MM.1S (cell line): ENCODE data around the gene UBE2U.

Source experiments
- DNase-seq: peaks from one replicate; pipeline ENCODE4 v3.0.0-alpha.2; 2015
- H2AFZ ChIP-seq: fragments of 300-600 bp; sonication (generic); 2 replicates; pipeline ENCODE4 v1.6.0; 2016; ENCODE audit warnings: antibody characterized with exemption, low read length
- H3F3A ChIP-seq: fragments of 300-600 bp; sonication (generic); 2 replicates; pipeline ENCODE4 v1.6.1; 2016; ENCODE audit warnings: mild to moderate bottlenecking, antibody characterized with exemption, low read length, moderate library complexity, mixed read lengths; ENCODE audit not compliant: insufficient read depth
- H3K27ac ChIP-seq: fragments of 300-600 bp; sonication (generic); 2 replicates; pipeline ENCODE4 v1.5.1; 2016; ENCODE audit warnings: mild to moderate bottlenecking, low read length
- H3K27me3 ChIP-seq: fragments of 300-600 bp; sonication (generic); replicated peaks from 2 replicates; pipeline ENCODE4 v1.6.0; 2016; ENCODE audit warnings: low read length; ENCODE audit not compliant: insufficient read depth
- H3K36me3 ChIP-seq: fragments of 300-600 bp; sonication (generic); replicated peaks from 2 replicates; pipeline ENCODE4 v1.6.1; 2016; ENCODE audit warnings: mild to moderate bottlenecking, low read length, mixed read lengths; ENCODE audit not compliant: insufficient read depth
- H3K4me1 ChIP-seq: fragments of 300-600 bp; sonication (generic); 2 replicates; pipeline ENCODE4 v1.6.1; 2016; ENCODE audit warnings: low read length, mixed read lengths
- H3K4me2 ChIP-seq: fragments of 300-600 bp; sonication (generic); 2 replicates; pipeline ENCODE4 v1.6.0; 2016; ENCODE audit warnings: low read depth, low read length
- H3K4me3 ChIP-seq: fragments of 300-600 bp; sonication (generic); 2 replicates; pipeline ENCODE4 v1.5.1; 2016; ENCODE audit warnings: low read length, mixed read lengths
- H3K79me2 ChIP-seq: fragments of 300-600 bp; sonication (generic); 2 replicates; pipeline ENCODE4 v1.6.1; 2016; ENCODE audit warnings: mixed run types, low read length, mixed read lengths
- H3K9ac ChIP-seq: fragments of 300-600 bp; sonication (generic); 2 replicates; pipeline ENCODE4 v1.6.1; 2016; ENCODE audit warnings: low read length, mixed read lengths
- H3K9me2 ChIP-seq: fragments of 300-600 bp; sonication (generic); replicated peaks from 2 replicates; pipeline ENCODE4 v1.6.1; 2016; ENCODE audit warnings: mild to moderate bottlenecking, low read length, mixed read lengths; ENCODE audit not compliant: insufficient read depth
- H3K9me3 ChIP-seq: fragments of 300-600 bp; sonication (generic); replicated peaks from 2 replicates; pipeline ENCODE4 v1.6.1; 2016; ENCODE audit warnings: mild to moderate bottlenecking, low read length, mixed read lengths; ENCODE audit not compliant: insufficient read depth
- H4K20me1 ChIP-seq: fragments of 300-600 bp; sonication (generic); 2 replicates; pipeline ENCODE4 v1.6.1; 2016; ENCODE audit warnings: mild to moderate bottlenecking, low read length, moderate library complexity, mixed read lengths; ENCODE audit not compliant: insufficient read depth
- CTCF ChIP-seq: fragments of 300-600 bp; sonication (generic); IDR thresholded peaks from 2 replicates; pipeline ENCODE4 v1.5.1; 2016; ENCODE audit warnings: antibody characterized with exemption, low read length, mixed read lengths
- EZH2 ChIP-seq: fragments of 300-600 bp; sonication (generic); optimal IDR thresholded peaks from 2 replicates; pipeline ENCODE3; 2017; ENCODE audit warnings: low read depth, mild to moderate bottlenecking, antibody characterized with exemption, low read length, mixed read lengths
- EZH2phosphoT487 ChIP-seq: fragments of 300-600 bp; sonication (generic); IDR thresholded peaks from 2 replicates; pipeline ENCODE4 v1.6.1; 2018; ENCODE audit warnings: antibody characterized with exemption, low read length

The UBE2U gene

DNA sequence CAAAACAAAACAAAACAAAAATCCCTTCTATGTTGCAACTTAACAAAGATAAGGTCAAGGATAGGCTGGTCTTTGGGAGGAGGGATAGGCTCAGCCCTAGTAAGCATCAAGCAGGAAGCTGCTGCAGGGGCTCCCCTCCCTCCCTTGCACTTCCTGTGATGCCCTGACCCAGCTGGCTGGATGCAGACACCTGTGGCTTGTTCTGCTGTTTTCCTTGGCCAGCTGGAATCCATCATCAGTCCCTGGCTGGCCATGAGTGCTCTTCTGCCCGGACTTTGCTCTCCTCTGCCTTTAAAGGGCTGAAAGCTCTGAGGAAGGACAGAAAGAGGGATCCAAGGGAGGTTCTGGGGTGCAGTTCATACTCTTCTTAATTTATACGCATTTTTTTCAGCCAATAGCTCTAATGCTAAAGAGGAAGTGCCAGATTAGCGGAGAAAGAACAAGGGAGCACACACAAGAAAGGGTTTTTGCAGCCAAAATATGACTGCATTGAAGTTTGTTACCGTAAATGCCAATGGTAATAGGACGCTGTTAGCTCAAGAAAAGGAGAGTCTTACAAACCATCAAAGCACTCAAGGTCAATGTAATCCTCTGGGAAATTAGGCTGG is 19.9 kb upstream of the UBE2U start:
- H3K4me2 ChIP-seq, result no peak overlapping the region
- DNase-seq, result no peak
- no peak overlapping the region for H3K9ac ChIP-seq

GRCh38 chr1:64184003-64184440 is 19.4 kb upstream of the UBE2U start:
- Histone ChIP-seq H3K9me2 (no peaks in the 10 kb centered on the region), H3K4me3 (no peak overlapping the region), H3F3A (no peaks in the 10 kb centered on the region), H3K27ac (no peak overlapping the region), H3K36me3 (no peaks in the 10 kb centered on the region), H3K79me2 (no peaks in the 10 kb centered on the region), H3K9ac (no peak overlapping the region), H3K4me2 (no peak overlapping the region), H3K4me1 (no peaks in the 10 kb centered on the region), H3K27me3 (no peaks in the 10 kb centered on the region), H2AFZ (no peak overlapping the region), H4K20me1 (no peaks in the 10 kb centered on the region), H3K9me3 (no peaks in the 10 kb centered on the region)
- no peak for DNase-seq
- TF ChIP-seq CTCF, result no peak
- no peak for TF ChIP-seq EZH2phosphoT487
- TF ChIP-seq EZH2, result no peak

More for the DNA sequence above, 19.9 kb upstream of the UBE2U start:
- Histone ChIP-seq H3K27me3 (no peaks in the 10 kb centered on the region), H2AFZ (no peak overlapping the region), H3K79me2 (no peaks in the 10 kb centered on the region), H3F3A (no peaks in the 10 kb centered on the region), H3K36me3 (no peaks in the 10 kb centered on the region), H3K9me2 (no peaks in the 10 kb centered on the region), H3K4me3 (no peak overlapping the region), H3K27ac (no peak overlapping the region), H4K20me1 (no peaks in the 10 kb centered on the region), H3K4me1 (no peaks in the 10 kb centered on the region), H3K9me3 (no peaks in the 10 kb centered on the region)
- TF ChIP-seq EZH2 (no peak), EZH2phosphoT487 (no peak), CTCF (no peak)

DNA sequence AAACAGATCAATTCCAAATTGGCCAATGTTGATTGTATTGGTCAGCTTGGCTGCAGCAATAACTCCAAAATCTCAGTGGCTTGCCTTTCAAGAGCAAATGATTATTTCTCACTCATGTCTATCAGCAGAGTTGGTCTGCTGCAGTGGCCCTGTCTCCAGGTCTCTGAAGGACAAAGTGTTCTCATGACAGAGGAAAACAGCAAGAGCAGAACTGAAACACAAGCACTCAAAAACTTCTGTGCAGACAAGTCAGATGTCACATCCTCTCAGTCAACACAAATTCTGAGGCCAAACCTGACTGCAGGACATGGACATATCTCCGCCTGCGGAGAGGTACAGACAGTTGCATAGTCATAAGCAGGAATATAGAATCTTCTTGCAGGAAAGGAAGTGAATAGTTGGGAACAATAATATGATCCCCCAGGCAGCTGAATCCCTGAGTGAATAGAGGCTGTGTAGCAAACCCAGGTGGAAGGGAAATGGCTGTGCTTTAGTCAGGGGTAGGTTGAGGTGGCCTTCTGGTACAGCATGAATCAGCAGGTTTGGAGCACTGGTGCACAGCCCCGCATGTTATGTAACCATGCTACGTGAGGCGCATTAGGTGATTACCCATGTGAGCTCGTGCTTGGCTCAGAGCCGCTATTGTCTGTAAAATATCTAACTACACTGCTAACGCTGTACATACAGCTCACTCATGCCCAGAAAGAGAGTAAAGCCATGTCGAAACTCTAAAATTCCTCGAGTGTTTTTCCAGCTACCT is 17.1 kb upstream of the UBE2U start:
- H4K20me1 ChIP-seq, result no peaks in the 10 kb centered on the region
- H3K9me2 ChIP-seq, result no peaks in the 10 kb centered on the region
- TF ChIP-seq CTCF, result no peak
- no peak for TF ChIP-seq EZH2phosphoT487
- TF ChIP-seq EZH2, result no peak
- H3F3A ChIP-seq, result no peaks in the 10 kb centered on the region
- H3K4me3 ChIP-seq, result no peak overlapping the region
- no peaks in the 10 kb centered on the region for H3K9me3 ChIP-seq
- no peak overlapping the region for H3K9ac ChIP-seq
- no peak overlapping the region for H3K4me2 ChIP-seq
- no peaks in the 10 kb centered on the region for H3K79me2 ChIP-seq
- H3K27ac ChIP-seq, result no peak overlapping the region
- no peak for DNase-seq
- H3K4me1 ChIP-seq, result no peaks in the 10 kb centered on the region
- no peak overlapping the region for H2AFZ ChIP-seq
- H3K36me3 ChIP-seq, result no peaks in the 10 kb centered on the region
- H3K27me3 ChIP-seq, result no peaks in the 10 kb centered on the region
